HG02571 (cell line): ENCODE results near the gene DHX16.

ENCODE experiments used
- ATAC-seq: cut with Tn5 transposase; IDR thresholded peaks from one replicate; pipeline ENCODE4 v1.9.1; 2021; ENCODE audit warnings: mild to moderate bottlenecking, moderate library complexity; ENCODE audit not compliant: unreplicated experiment

Gene DHX16

GRCh38 chr6:30641048-30641447, 31.8 kb downstream of the DHX16 start:
- no peak for ATAC-seq

GRCh38 chr6:30640481-30640880, 32.3 kb downstream of the DHX16 start:
- ATAC-seq, result no peak

GRCh38 chr6:30635834-30636233, 37.0 kb downstream of the DHX16 start:
- ATAC-seq, result no peak

- ATAC-seq, result peak; percentile 87
These were observed 46.1 kb downstream of the DHX16 start, which contains the start of gene ATAT1 for GRCh38 chr6:30626484-30627366. Gene ATAT1 (plus strand): TSS chr6:30626874.

GRCh38 chr6:30625511-30625910, 47.3 kb downstream of the DHX16 start:
- no peak for ATAC-seq

GRCh38 chr6:30619561-30619960, 53.2 kb downstream of the DHX16 start:
- ATAC-seq, result no peak

GRCh38 chr6:30618270-30618797, 54.5 kb downstream of the DHX16 start:
- no peak for ATAC-seq

- peak; percentile 69 for ATAC-seq
These were observed 55.1 kb downstream of the DHX16 start, which contains the start of gene MRPS18B for GRCh38 chr6:30617565-30618269. Gene MRPS18B (plus strand): TSS chr6:30617840. CDS start chr6:30617866, 26 bp downstream.

GRCh38 chr6:30616811-30617564, 55.8 kb downstream of the DHX16 start, which contains the start of gene PPP1R10:
Gene PPP1R10 (minus strand): TSS chr6:30617243. CDS start chr6:30609944, 7,299 bp downstream.
- ATAC-seq, result peak; percentile 77

GRCh38 chr6:30615958-30616810, 56.6 kb downstream of the DHX16 start:
- no peak for ATAC-seq

- ATAC-seq, result no peak
These were observed 57.4 kb downstream of the DHX16 start for GRCh38 chr6:30615219-30615957.

- ATAC-seq, result peak; percentile 29
These were observed 58.0 kb downstream of the DHX16 start for GRCh38 chr6:30614843-30615218.

- ATAC-seq, result no peak
These were observed 58.6 kb downstream of the DHX16 start for GRCh38 chr6:30614044-30614842.

GRCh38 chr6:30613251-30614043, 59.4 kb downstream of the DHX16 start:
- no peak for ATAC-seq

GRCh38 chr6:30612687-30613248, 60.0 kb downstream of the DHX16 start:
- no peak for ATAC-seq

- ATAC-seq, result no peak
These were observed 60.6 kb downstream of the DHX16 start for GRCh38 chr6:30612213-30612612.

GRCh38 chr6:30611856-30612194, 61.0 kb downstream of the DHX16 start:
- no peak for ATAC-seq
